D721Med (cell line): ENCODE measurements around the gene GRAMD1A.
A peak's percentile ranks its signal among the peaks of the same experiment; 100 is the strongest.

Experiments used
- DNase-seq: peaks from one replicate; pipeline ENCODE4 v3.0.0; 2011; ENCODE audit warnings: low spot score; ENCODE audit not compliant: insufficient read length
- FAIRE-seq: peaks from 2 replicates; lab custom pipeline; 2011; peaks lifted over from hg19 to GRCh38; lab: Jason Lieb, UNC
- TF ChIP-seq, protein P1 (sequence below): IDR thresholded peaks from 2 replicates; pipeline ENCODE4 v1.5.1; 2012; ENCODE audit warnings: mild to moderate bottlenecking, control low read depth; ENCODE audit not compliant: insufficient read depth; ENCODE audit errors: missing control alignments

GRAMD1A gene

GRCh38 chr19:35054626-35055025 lies 54.5 kb downstream of the GRAMD1A start:
- FAIRE-seq: no peak
- TF ChIP-seq, protein P1, sequence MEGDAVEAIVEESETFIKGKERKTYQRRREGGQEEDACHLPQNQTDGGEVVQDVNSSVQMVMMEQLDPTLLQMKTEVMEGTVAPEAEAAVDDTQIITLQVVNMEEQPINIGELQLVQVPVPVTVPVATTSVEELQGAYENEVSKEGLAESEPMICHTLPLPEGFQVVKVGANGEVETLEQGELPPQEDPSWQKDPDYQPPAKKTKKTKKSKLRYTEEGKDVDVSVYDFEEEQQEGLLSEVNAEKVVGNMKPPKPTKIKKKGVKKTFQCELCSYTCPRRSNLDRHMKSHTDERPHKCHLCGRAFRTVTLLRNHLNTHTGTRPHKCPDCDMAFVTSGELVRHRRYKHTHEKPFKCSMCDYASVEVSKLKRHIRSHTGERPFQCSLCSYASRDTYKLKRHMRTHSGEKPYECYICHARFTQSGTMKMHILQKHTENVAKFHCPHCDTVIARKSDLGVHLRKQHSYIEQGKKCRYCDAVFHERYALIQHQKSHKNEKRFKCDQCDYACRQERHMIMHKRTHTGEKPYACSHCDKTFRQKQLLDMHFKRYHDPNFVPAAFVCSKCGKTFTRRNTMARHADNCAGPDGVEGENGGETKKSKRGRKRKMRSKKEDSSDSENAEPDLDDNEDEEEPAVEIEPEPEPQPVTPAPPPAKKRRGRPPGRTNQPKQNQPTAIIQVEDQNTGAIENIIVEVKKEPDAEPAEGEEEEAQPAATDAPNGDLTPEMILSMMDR: no peak
- no peak for DNase-seq

DNA sequence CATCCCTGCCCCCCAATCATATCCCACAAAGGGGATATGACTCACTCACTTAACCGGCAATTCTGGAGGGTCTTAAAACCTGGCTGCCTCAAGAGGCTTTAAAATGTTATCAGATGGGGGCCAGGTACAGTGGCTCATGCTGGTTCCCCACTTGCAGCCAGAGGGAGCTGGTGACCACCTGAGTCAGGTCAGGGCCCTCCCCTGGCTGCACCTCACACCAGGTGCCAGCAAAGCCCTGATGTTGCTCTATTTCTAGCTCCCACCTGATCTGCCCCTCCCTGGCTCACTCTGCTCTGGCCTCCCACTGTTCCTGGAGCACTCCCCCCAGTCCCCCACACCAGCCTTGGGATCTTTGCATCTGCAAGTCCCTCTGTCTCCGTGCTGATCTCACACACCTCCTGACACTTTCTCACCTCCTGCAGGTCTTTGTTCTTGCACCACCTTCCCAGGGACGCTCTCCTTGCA lies 55.6 kb downstream of the GRAMD1A start:
- TF ChIP-seq, protein P1: peak; percentile 10
- FAIRE-seq (no peak), DNase-seq (no peak)

- TF ChIP-seq, protein P1: no peak
- FAIRE-seq (no peak), DNase-seq (no peak)
These were observed 56.5 kb downstream of the GRAMD1A start for GRCh38 chr19:35056513-35057063.

- DNase-seq (no peak), FAIRE-seq (no peak)
- TF ChIP-seq, protein P1: no peak
These were observed 58.2 kb downstream of the GRAMD1A start for GRCh38 chr19:35058370-35058769.

GRCh38 chr19:35059006-35059798 lies 59.1 kb downstream of the GRAMD1A start:
- FAIRE-seq (no peak), DNase-seq (no peak)
- TF ChIP-seq, protein P1: no peak

- TF ChIP-seq, protein P1: no peak
- FAIRE-seq (no peak), DNase-seq (no peak)
These were observed 59.6 kb downstream of the GRAMD1A start for GRCh38 chr19:35059799-35060091.
